OCI-LY7 (cell line): Measurements from ENCODE around the gene CDH16. TPM values are rescaled to one million over a fixed set of nuclear protein-coding genes. Genes with fewer than 3 reads are reported as not detected.

Source experiments
- BruUV-seq: library from RNA; stranded (reverse); fragments of 400-500 nt; replicated peaks from 2 replicates; lab custom pipeline; 2021; lab: Mats Ljungman, UMichigan
- CTCF ChIA-PET: fragments of 300-600 bp; sonication (Branson Sonifier 250); formaldehyde crosslinking; loops from one replicate; lab custom pipeline; 2022; ENCODE audit warnings: antibody characterized with exemption; ENCODE audit not compliant: unreplicated experiment; lab: Charles Lee
- POLR2A ChIA-PET: fragments of 300-600 bp; sonication (Branson Sonifier 250); formaldehyde crosslinking; loops from one replicate; lab custom pipeline; 2022; ENCODE audit warnings: antibody characterized with exemption; lab: Charles Lee
- DNase-seq: peaks from one replicate; pipeline ENCODE4 v3.0.0-alpha.2; 2015; ENCODE audit warnings: low spot score
- H2AFZ ChIP-seq: fragments of 200-600 bp; sonication (generic), shearing (Covaris generic); 2 replicates; pipeline ENCODE4 v1.6.1; 2014; ENCODE audit warnings: mild to moderate bottlenecking, antibody characterized with exemption, low read length, moderate library complexity
- H3K27ac ChIP-seq: fragments of 200-600 bp; sonication (generic); 2 replicates; pipeline ENCODE4 v1.5.1; 2014; ENCODE audit warnings: mixed run types, low read depth, mild to moderate bottlenecking, moderate library complexity, low read length, inconsistent platforms; ENCODE audit not compliant: poor library complexity, severe bottlenecking
- H3K36me3 ChIP-seq: fragments of 200-600 bp; sonication (generic); 2 replicates; pipeline ENCODE4 v1.6.1; 2014; ENCODE audit warnings: mild to moderate bottlenecking, antibody characterized with exemption, low read length, moderate library complexity, mixed read lengths; ENCODE audit not compliant: insufficient read depth
- H3K4me1 ChIP-seq: fragments of 200-600 bp; sonication (generic); 2 replicates; pipeline ENCODE4 v1.5.1; 2014; ENCODE audit warnings: mild to moderate bottlenecking, low read length; ENCODE audit not compliant: insufficient read depth, poor library complexity, severe bottlenecking
- H3K4me2 ChIP-seq: fragments of 200-600 bp; sonication (generic); 2 replicates; pipeline ENCODE4 v1.6.1; 2014; ENCODE audit warnings: mild to moderate bottlenecking, low read length
- H3K4me3 ChIP-seq: fragments of 200-600 bp; sonication (generic); 2 replicates; pipeline ENCODE4 v1.5.1; 2014; ENCODE audit warnings: mild to moderate bottlenecking, low read depth, low read length; ENCODE audit not compliant: poor library complexity, severe bottlenecking
- H3K79me2 ChIP-seq: fragments of 200-600 bp; sonication (generic); 2 replicates; pipeline ENCODE4 v1.6.1; 2016; ENCODE audit warnings: low read depth, mild to moderate bottlenecking, low read length, moderate library complexity, mixed read lengths; ENCODE audit not compliant: insufficient read depth
- H3K9me2 ChIP-seq: fragments of 200-600 bp; sonication (generic); 2 replicates; pipeline ENCODE4 v1.6.1; 2016; ENCODE audit warnings: mild to moderate bottlenecking, low read length, mixed read lengths; ENCODE audit not compliant: insufficient read depth
- H3K9me3 ChIP-seq: fragments of 200-600 bp; sonication (generic); 2 replicates; pipeline ENCODE4 v1.6.1; 2014; ENCODE audit warnings: mild to moderate bottlenecking, mixed run types, low read length, mixed read lengths
- H4K20me1 ChIP-seq: fragments of 200-600 bp; sonication (generic); 2 replicates; pipeline ENCODE4 v1.6.1; 2014; ENCODE audit warnings: mild to moderate bottlenecking, antibody characterized with exemption, low read length, moderate library complexity, mixed read lengths; ENCODE audit not compliant: insufficient read depth
- CTCF ChIP-seq: fragments of 200-600 bp; sonication (generic); conservative IDR thresholded peaks from 2 replicates; pipeline ENCODE4 v1.5.1; 2014; ENCODE audit warnings: mild to moderate bottlenecking, antibody characterized with exemption, low read length, moderate library complexity, mixed read lengths
- EZH2phosphoT487 ChIP-seq: fragments of 200-600 bp; sonication (generic); IDR thresholded peaks from 2 replicates; pipeline ENCODE4 v1.6.1; 2018; ENCODE audit warnings: low read depth, borderline replicate concordance, mild to moderate bottlenecking, mixed run types, antibody characterized with exemption, low read length, moderate library complexity, mixed read lengths
- intact Hi-C: fragments of 100-400 bp; cut with micrococcal nuclease; formaldehyde crosslinking; loops from one replicate; pipeline ENCODE4 v1.10.0; 2022; ENCODE audit not compliant: unreplicated experiment
- total RNA-seq, 2 experiments: library from RNA; depleted of rRNA in 1 of 2; stranded (reverse); fragments of >200 nt in 1 of 2; shearing (Covaris generic) in 1 of 2; gene quantifications; 2 replicates each; pipeline ENCODE4 v1.2.3, GENCODE V29; 2014 to 2022

Gene CDH16
- total RNA-seq, 2 experiments from 2014 or later = not detected

- Histone ChIP-seq H3K9me2 (no peaks in the 10 kb centered on the region), H2AFZ (no peak overlapping the region), H4K20me1 (no peaks in the 10 kb centered on the region), H3K9me3 (no peaks in the 10 kb centered on the region), H3K4me1 (peaks cover 7% of the 10 kb centered on the region), H3K4me2 (no peak overlapping the region), H3K36me3 (peaks cover 8% of the 10 kb centered on the region; the same call in 1 of the 2 replicates), H3K27ac (no peak overlapping the region), H3K79me2 (peaks cover 7% of the 10 kb centered on the region; the same call in 1 of the 2 replicates), H3K4me3 (no peak overlapping the region)
- POLR2A ChIA-PET = interaction anchor here (0.6 kb wide), 2 partner anchors 313 to 1058 kb away, joined by 3 read pairs; no protein-coding TSS in a partner anchor
- TF ChIP-seq CTCF (no peak), EZH2phosphoT487 (no peak)
- no peak for DNase-seq
- no TSS peak for BruUV-seq
- intact Hi-C loops = loop anchor here (5.0 kb wide), 1 partner anchor 33 kb away; no protein-coding TSS in a partner anchor
- CTCF ChIA-PET = no interaction called here
Measured at GRCh38 chr16:66930189-66930588, 11.5 kb upstream of the CDH16 start.

GRCh38 chr16:66928702-66929388, 10.2 kb upstream of the CDH16 start:
- no peak for TF ChIP-seq EZH2phosphoT487
- peak; percentile 68 for TF ChIP-seq CTCF
- Histone ChIP-seq H3K4me1 (peaks cover 5% of the 10 kb centered on the region), H4K20me1 (no peaks in the 10 kb centered on the region), H3K4me3 (no peak overlapping the region), H2AFZ (no peak overlapping the region), H3K79me2 (peaks cover 6% of the 10 kb centered on the region; the same call in 1 of the 2 replicates), H3K9me2 (no peaks in the 10 kb centered on the region), H3K27ac (no peak overlapping the region), H3K4me2 (no peak overlapping the region), H3K9me3 (no peaks in the 10 kb centered on the region), H3K36me3 (peaks cover 8% of the 10 kb centered on the region; the same call in 1 of the 2 replicates)
- no TSS peak for BruUV-seq
- ChIA-PET CTCF (interaction anchor here (0.6 to 1.5 kb wide), 2 partner anchors 9 to 1273 kb away, joined by 3 read pairs; no protein-coding TSS in a partner anchor), POLR2A (interaction anchor here (0.6 to 1.1 kb wide), 4 partner anchors 13 to 525 kb away, joined by 3 to 5 read pairs (median 3); no protein-coding TSS in a partner anchor)
- intact Hi-C loops = no loop called here
- DNase-seq = peak; percentile 29
